Liver (tissue), 9 donors: ENCODE results near the gene SCML1. TPM values are rescaled to one million over a fixed set of nuclear protein-coding genes. Genes with fewer than 3 reads are reported as not detected.
"Not testable (repeated sequence)": the region's sequence is repeated elsewhere in the genome, so short reads cannot be mapped to it uniquely, and the experiment has no call there.

Experiments used
- DNase-seq: peaks from one replicate; pipeline ENCODE4 v3.0.0-alpha.2; 2017; ENCODE audit warnings: low spot score
- H3K27ac ChIP-seq, 2 donors: one replicate each; pipeline ENCODE4 v1.7.0; 2013; ENCODE audit warnings: inconsistent platforms in 2 of 2, low read length in 2 of 2, control low read depth in 1 of 2, low read depth in 1 of 2, mild to moderate bottlenecking in 1 of 2
- H3K27me3 ChIP-seq, 4 donors: one replicate each; pipeline versions ENCODE4 v1.6.1 to v1.7.0; 2013; ENCODE audit warnings: low read length in 3 of 4, inconsistent platforms in 1 of 4, mild to moderate bottlenecking in 1 of 4, moderate library complexity in 1 of 4; ENCODE audit not compliant: control insufficient read depth in 4 of 4, insufficient read depth in 4 of 4
- H3K36me3 ChIP-seq, 4 donors: one replicate each; pipeline versions ENCODE4 v1.6.1 to v1.7.0; 2013; ENCODE audit warnings: low read length in 3 of 4, mild to moderate bottlenecking in 3 of 4, low read depth in 1 of 4, moderate library complexity in 1 of 4; ENCODE audit not compliant: control insufficient read depth in 4 of 4, insufficient read depth in 3 of 4
- H3K4me1 ChIP-seq, 4 donors: one replicate each; pipeline versions ENCODE4 v1.6.1 to v1.7.0; 2013; ENCODE audit warnings: low read length in 3 of 4, mild to moderate bottlenecking in 3 of 4, moderate library complexity in 1 of 4; ENCODE audit not compliant: control insufficient read depth in 4 of 4, insufficient read depth in 4 of 4
- H3K4me3 ChIP-seq, 3 donors: one replicate each; pipeline versions ENCODE4 v1.6.1 to v1.7.0; 2013; ENCODE audit warnings: low read length in 3 of 3, control low read depth in 1 of 3, low read depth in 1 of 3, mild to moderate bottlenecking in 1 of 3
- H3K9ac ChIP-seq, 2 donors: one replicate each; pipeline ENCODE4 v1.7.0; 2013; ENCODE audit warnings: low read length in 2 of 2, mild to moderate bottlenecking in 2 of 2, moderate library complexity in 2 of 2, control low read depth in 1 of 2, low read depth in 1 of 2
- H3K9me3 ChIP-seq, 4 donors: one replicate each; pipeline versions ENCODE4 v1.6.1 to v1.7.0; 2013; ENCODE audit warnings: low read length in 3 of 4; ENCODE audit not compliant: control insufficient read depth in 4 of 4
- ATF3 ChIP-seq: IDR thresholded peaks from 2 replicates; pipeline ENCODE4 v1.6.1; 2016; ENCODE audit warnings: antibody characterized with exemption
- CTCF ChIP-seq: fragments of 150-350 bp; IDR thresholded peaks from 2 replicates; pipeline ENCODE4 v1.5.1; 2017; ENCODE audit warnings: improper control_type of control experiment, low read depth, low read length; ENCODE audit not compliant: missing input control
- EGR1 ChIP-seq, 2 donors: IDR thresholded peaks; 2 replicates each; pipeline ENCODE4 v1.6.1; 2016 to 2018; ENCODE audit warnings: antibody characterized with exemption in 2 of 2, low read depth in 2 of 2
- FOXA1 ChIP-seq: IDR thresholded peaks from 2 replicates; pipeline ENCODE4 v1.6.1; 2016; ENCODE audit warnings: antibody characterized with exemption
- GABPA ChIP-seq, 2 donors: IDR thresholded peaks in 1 of 2; conservative IDR thresholded peaks in 1 of 2; 2 replicates each; pipeline ENCODE4 v1.6.1; 2016; ENCODE audit warnings: antibody characterized with exemption in 2 of 2, mild to moderate bottlenecking in 1 of 2, moderate library complexity in 1 of 2
- HNF4A ChIP-seq, 2 donors: conservative IDR thresholded peaks; 2 replicates each; pipeline ENCODE4 v1.6.1; 2016; ENCODE audit warnings: antibody characterized with exemption in 2 of 2, mild to moderate bottlenecking in 2 of 2
- JUND ChIP-seq, 2 donors: IDR thresholded peaks; 2 replicates each; pipeline ENCODE4 v1.6.1; 2016; ENCODE audit warnings: antibody characterized with exemption in 2 of 2
- RAD21 ChIP-seq, 2 donors: IDR thresholded peaks; 2 replicates each; pipeline ENCODE4 v1.6.1; 2016; ENCODE audit warnings: antibody characterized with exemption in 2 of 2, mild to moderate bottlenecking in 2 of 2
- RXRA ChIP-seq, 2 donors: IDR thresholded peaks; 2 replicates each; pipeline ENCODE4 v1.6.1; 2017 to 2018; ENCODE audit warnings: antibody characterized with exemption in 2 of 2, mild to moderate bottlenecking in 1 of 2
- SP1 ChIP-seq: IDR thresholded peaks from 2 replicates; pipeline ENCODE4 v1.6.1; 2018; ENCODE audit warnings: antibody characterized with exemption, mild to moderate bottlenecking
- WGBS: extraction: QIAGEN DNeasy Blood & Tissue Kit; methylation state at CpG from one replicate; pipeline ENCODE4 v1.1.7; 2013; 5-methylcytosine and 5-hydroxymethylcytosine counted together
- polyA plus RNA-seq, 2 donors: library from polyadenylated mRNA; stranded (reverse) in 1 of 2; unstranded in 1 of 2; fragments of 200-250 nt in 1 of 2; fragments of >200 nt in 1 of 2; fragmentation: Nextera tagmentation in 1 of 2; extraction: Ambion mirVana in 1 of 2; gene quantifications; one replicate each; pipeline versions ENCODE4 v1.2.1 to v1.2.3, GENCODE V29; 2013 to 2015
- total RNA-seq, 2 donors: library from RNA; depleted of rRNA; stranded (reverse); fragments of >200 nt; gene quantifications; one replicate each; pipeline ENCODE4 v1.2.3, GENCODE V29; 2014
- donor health status: healthy.
- donor health status: healthy.
- donor health status: healthy.
- donor health status: healthy.
- donor health status: healthy.

The SCML1 gene
- total and polyA plus RNA-seq, 4 donors, result 7.9 to 17.9 (median 14.9) TPM

- 28% methylated on average over 25 of the region's 31 CpGs for WGBS
- not testable (repeated sequence) for DNase-seq, H3K4me3 ChIP-seq
Measured at GRCh38 chrX:17786554-17787347, 49.5 kb downstream of the SCML1 start.

GRCh38 chrX:17787557-17787956 lies 50.3 kb downstream of the SCML1 start:
- Histone ChIP-seq H3K27me3 (peaks cover 0 to 1% (median 0%) of the 10 kb centered on the region in 4 donors), H3K36me3 (no peaks in the 10 kb centered on the region), H3K9ac (no peak overlapping the region), H3K9me3 (no peaks in the 10 kb centered on the region), H3K4me1 (peaks cover 0 to 7% (median 0%) of the 10 kb centered on the region in 4 donors), H3K4me3 (no peak overlapping the region), H3K27ac (no peak overlapping the region)
- TF ChIP-seq JUND (IDR thresholded peaks at IDR 0.05), result no peak
- TF ChIP-seq SP1, result no peak
- TF ChIP-seq RXRA (IDR thresholded peaks at IDR 0.05), result no peak
- TF ChIP-seq HNF4A (conservative IDR thresholded peaks at IDR 0.05), result no peak
- no peak for TF ChIP-seq ATF3
- TF ChIP-seq GABPA (IDR thresholded peaks at IDR 0.05 in 1 of 2, conservative IDR thresholded peaks at IDR 0.05 in 1 of 2), result no peak
- TF ChIP-seq EGR1 (IDR thresholded peaks at IDR 0.05; ENCODE audit: low read depth in 2 of 2), result no peak
- no peak for DNase-seq
- 94% methylated on average over 11 of the region's 11 CpGs for WGBS

More at GRCh38 chrX:17786554-17787347, 49.5 kb downstream of the SCML1 start:
- not testable (repeated sequence) for H3K36me3 ChIP-seq, H3K9ac ChIP-seq, H3K27ac ChIP-seq, H3K9me3 ChIP-seq, H3K4me1 ChIP-seq, H3K27me3 ChIP-seq
- TF ChIP-seq RXRA (IDR thresholded peaks at IDR 0.05), result peak in 1 of 2 donors; percentile 8

GRCh38 chrX:17788439-17788838 lies 51.1 kb downstream of the SCML1 start:
- no peak overlapping the region for H3K27ac ChIP-seq
- TF ChIP-seq RAD21 (IDR thresholded peaks at IDR 0.05), result peak; percentile 75 to 84
- TF ChIP-seq EGR1 (IDR thresholded peaks at IDR 0.05; ENCODE audit: low read depth in 2 of 2), result no peak
- peak; percentile 59 for TF ChIP-seq CTCF
- no peak for TF ChIP-seq FOXA1
- TF ChIP-seq RXRA (IDR thresholded peaks at IDR 0.05), result no peak
- no peak for TF ChIP-seq JUND (IDR thresholded peaks at IDR 0.05)
- peaks cover 0 to 1% (median 0%) of the 10 kb centered on the region in 4 donors for H3K27me3 ChIP-seq
- no peaks in the 10 kb centered on the region for H3K9me3 ChIP-seq
- H3K4me1 ChIP-seq, result peaks cover 0 to 7% (median 0%) of the 10 kb centered on the region in 4 donors
- no peaks in the 10 kb centered on the region for H3K36me3 ChIP-seq
- no peak overlapping the region for H3K4me3 ChIP-seq
- whole genome bisulfite sequencing, result 9% methylated on average over 4 of the region's 4 CpGs
- no peak overlapping the region for H3K9ac ChIP-seq
- peak; percentile 43 for DNase-seq
